ENCODE measurements around the gene MT1F.

- TF ChIP-seq POLR2A (IDR thresholded peaks at IDR 0.05) (no peak), CTCF (IDR thresholded peaks at IDR 0.05 in 4 of 5, conservative IDR thresholded peaks at IDR 0.05 in 1 of 5) (no peak)
Measured at GRCh38 chr16:56702836-56703235, 45.1 kb downstream of the MT1F start.

All from gastrocnemius medialis (tissue), 4 donors.